HG03060 (cell line): ENCODE measurements around the gene MTG2.

ENCODE experiments used
- ATAC-seq: cut with Tn5 transposase; IDR thresholded peaks from one replicate; pipeline ENCODE4 v1.9.1; 2021; ENCODE audit warnings: low read depth, moderate number of reproducible peaks; ENCODE audit not compliant: unreplicated experiment

Gene MTG2

DNA sequence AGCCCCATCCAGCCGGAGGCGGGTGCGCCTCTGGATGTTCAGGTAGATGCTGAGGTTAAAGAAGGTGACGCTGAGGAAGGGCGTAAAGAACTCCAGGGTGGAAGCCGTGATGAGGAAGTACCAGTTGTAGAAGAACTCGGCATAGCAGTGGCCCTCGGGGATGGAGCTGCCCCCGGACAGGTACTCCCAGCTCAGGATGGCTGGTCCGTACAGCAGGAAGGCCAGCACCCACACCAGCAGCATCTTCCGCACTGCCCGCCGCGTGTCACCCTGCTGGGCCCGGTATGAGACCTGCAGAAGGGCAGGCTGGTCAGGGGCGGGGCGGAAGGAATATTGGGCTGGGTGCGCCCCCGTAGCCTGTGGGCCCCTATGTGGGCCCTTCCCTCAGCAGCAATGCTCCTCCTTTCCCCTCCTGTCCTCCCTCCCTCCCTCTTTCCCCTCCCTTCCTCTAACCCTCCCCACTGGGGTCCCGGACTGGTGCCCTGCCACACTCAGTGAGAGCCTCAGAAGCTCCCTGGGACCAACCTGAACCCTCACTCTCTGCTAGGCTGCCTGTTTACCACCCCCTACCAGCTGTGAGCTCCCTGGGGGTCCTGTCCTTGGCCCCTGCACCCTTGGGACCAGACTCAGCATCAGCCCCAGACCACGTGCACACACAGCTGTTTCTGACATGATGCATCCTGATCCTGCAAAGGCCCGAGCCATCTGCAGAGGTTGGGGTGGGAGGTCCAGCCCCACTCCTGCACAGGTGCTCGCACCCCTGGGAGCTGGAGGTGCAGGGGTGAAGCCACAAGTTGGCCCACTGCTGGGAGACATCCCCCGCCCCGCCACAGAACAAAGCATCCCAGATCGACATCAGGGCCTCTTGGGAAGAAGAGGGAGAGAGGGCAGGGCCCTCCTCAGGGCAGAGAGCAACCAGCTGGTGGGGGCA is 34.1 kb downstream of the MTG2 start:
- no peak for ATAC-seq

GRCh38 chr20:62217913-62218773 is 35.3 kb downstream of the MTG2 start:
- ATAC-seq, result no peak

DNA sequence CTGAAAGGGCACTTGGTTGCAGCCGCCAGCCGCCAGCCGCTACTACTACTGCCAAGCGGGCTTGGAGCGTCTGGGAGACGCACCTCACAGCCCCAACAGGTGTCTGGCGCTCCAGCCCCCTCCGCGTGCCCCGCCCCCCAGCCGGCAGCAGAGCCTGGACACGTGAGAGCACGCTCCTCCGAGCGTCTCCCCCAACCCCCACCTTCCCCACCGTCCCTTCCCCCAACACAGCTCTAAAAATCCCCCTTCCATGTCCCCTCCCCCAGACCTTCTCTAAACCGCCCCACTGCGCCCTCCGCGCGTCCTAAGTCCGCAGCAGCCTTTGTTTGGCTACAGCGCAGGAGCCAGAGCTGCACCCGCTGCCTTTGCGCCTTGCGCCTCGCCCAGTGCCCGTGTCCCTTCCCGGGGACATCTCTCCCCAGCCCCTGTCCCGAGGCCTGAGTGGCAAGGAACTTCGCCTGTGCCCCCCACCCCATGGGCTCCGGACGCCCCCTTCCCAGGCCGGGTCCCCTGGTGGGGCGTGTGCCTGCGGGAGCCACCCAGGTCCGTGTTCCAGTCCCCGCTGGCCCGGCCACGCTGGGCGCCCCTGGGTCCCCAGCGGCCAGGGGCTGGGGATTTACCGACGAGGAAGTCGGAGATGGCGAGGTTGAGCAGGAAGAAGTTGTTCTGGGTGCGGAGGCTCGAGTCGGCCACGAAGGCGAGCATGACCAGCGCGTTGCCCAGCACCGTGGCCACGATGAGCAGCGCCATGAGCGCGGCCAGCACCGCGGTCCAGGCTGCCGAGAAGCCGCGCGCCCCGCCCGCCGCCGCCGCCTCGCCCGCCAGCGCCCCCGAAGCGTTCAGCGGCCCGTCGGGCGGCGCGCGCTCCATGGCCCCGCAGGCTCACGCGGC is 36.5 kb downstream of the MTG2 start:
- no peak for ATAC-seq

GRCh38 chr20:62219992-62220665 is 37.3 kb downstream of the MTG2 start, which contains the start of gene HRH3:
HRH3 (minus strand) TSS chr20:62220278; CDS start chr20:62219970, 308 bp downstream.
- ATAC-seq, result no peak

DNA sequence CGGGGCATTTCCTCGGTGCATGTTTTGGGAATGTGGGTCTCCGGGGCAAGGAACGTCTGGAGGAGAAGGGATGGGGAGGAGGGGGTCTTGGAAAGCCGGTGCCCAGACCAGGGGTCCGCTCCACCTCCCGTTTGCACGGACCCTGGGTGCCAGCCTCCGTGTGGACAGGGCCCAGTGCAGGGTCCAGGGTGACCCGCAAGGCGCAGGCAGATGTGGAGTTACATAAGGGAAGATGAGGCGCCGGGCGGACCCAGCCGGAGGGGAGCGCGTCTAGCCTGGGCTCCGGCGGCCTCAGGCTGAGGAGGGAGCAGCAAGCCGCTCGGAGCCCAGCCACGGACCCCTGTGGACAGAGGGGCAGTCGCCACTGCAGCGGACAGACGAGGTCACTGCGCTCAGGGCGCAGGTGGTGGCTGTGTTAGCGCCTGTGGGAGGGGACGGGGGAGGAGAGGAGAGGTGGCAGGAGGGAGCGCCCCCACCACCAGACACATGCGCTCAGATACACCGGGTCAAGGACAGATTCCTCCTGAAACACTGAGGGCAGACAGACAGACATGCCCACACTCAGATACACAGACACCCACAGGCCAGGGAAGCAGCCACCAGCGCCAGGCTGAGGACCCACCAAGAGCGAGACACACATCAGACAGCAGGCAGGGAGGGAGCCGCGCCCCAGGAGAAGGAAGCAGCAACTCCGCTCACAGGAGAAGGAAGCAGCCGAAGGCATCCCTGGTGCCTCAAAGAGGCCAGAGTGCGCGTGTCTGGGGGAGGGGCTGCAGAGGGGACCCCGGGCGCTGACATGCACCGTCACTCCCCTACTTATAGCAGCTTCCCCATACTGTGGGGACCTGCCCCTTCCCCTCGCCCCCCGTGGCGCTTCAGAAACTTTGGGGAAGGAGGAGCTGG is 38.1 kb downstream of the MTG2 start:
- ATAC-seq, result no peak

DNA sequence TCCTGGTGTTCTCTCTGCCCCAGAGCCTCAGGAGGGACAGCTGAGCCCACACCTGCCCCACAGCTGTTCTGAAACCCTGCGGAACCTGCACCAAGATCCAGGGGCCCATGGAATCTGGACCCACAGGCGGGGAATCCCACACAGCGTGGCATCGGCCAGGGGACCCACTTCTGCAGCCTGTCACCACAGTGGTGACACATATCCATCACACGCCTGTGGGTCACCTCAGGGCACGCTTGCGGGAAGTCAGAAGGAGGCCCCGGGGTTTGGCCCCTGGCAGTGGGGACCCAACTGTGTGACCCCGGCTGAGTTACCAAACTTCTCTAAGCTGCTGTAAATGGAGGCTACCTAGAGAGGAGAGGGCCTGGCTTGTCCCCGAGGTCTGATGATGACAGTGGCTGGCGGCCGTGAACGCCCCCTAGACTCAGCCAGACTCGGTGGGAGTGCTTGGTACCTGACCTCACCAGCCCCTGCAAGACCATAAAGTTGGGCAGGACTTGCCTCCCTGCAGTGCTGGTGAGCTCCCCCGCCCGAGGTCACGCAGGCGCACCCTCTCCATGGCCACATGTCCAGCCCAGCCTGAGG is 39.5 kb downstream of the MTG2 start:
- no peak for ATAC-seq

DNA sequence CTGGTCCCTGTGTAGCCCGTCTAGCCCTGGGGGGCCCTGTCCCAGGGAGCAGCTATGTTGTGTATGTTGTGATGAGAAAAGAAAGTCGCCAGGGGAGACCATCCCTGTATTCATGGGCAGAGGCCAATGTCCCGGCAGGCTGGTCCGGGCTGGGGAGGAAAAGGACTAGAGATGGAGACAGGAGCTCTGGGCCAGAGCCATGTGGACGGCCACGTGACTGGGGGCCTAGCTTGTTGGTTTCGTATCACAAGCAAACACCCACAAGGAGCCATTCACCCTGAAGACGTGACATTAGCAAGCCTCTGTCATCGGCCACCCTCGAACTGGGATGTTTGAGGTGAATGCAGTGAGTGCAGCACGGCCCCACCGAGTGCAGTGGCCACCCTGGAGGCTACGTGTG is 40.1 kb downstream of the MTG2 start:
- no peak for ATAC-seq

DNA sequence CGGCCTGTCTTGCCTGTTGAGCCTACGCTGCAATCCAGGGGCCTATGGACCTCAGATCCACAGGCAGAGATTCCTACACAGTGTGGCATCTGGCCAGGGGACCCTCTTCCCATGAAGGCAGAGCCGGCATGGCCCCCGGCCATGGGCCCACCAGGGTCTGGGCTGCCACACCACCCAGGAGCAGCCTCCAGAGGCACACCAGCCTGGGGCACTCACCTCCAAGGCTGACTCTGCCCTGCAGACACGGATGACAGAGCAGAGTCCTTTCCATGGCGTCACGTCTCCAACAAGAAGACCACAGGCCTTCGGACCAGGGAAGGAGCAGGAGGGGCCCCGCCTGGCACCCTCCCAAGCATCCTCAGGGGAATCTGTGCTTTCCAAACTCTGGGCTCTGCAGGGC is 40.7 kb downstream of the MTG2 start:
- no peak for ATAC-seq

DNA sequence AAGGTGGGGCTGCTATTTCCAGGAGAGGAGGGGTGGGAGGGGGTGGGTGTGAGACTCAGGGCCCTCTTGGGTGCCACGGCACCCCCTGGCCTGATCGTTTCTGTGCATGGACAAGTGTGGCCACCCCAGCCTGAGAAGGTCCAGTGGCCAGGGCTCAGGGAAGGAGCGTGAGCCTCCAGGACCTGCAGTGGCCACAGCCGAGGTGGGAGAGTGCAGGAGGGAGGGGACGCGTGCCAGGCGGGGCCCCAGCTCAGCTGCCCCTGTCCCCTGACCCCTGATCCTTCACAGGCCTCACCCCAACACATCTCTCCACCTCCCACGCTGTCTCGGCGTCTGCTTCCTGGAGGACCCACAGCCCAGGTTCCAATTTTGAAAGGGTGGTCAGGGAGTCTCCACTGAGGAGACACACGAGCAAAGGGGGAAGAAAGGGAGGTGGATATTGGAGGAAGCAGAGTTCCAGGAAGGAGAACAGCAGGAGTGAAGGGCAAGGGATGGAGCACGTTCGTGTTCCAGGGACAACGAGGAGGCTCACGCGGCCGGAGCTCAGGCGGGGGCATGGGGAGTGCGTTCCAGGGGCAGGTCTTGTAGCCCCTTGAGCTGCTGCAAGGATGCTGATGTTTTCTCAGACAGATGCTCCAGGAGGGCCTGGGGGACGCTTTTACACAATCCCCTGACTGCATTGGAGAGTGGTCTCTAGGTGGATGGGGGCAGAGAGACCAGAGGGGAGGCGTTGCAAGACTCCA is 41.5 kb downstream of the MTG2 start:
- no peak for ATAC-seq

DNA sequence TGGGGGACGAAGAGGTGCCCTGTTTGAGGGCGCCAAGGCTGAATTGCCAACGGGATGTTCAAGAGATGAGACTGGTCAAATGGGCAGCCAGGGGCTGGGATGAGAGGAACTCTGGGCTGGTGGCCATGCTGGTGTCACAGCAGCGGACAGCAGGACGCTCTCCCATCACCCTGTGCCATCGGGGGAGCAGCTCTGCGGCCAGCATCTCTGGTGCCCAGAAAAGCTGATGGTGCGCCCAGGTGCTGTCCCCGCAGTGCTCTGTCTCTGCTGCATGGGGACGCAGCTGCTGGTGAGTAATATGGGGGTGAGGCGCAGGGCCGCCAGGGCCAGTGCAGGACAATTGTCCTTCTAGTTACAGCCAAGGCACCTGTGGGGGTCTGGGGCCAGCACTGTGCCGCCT is 42.2 kb downstream of the MTG2 start:
- ATAC-seq, result no peak

DNA sequence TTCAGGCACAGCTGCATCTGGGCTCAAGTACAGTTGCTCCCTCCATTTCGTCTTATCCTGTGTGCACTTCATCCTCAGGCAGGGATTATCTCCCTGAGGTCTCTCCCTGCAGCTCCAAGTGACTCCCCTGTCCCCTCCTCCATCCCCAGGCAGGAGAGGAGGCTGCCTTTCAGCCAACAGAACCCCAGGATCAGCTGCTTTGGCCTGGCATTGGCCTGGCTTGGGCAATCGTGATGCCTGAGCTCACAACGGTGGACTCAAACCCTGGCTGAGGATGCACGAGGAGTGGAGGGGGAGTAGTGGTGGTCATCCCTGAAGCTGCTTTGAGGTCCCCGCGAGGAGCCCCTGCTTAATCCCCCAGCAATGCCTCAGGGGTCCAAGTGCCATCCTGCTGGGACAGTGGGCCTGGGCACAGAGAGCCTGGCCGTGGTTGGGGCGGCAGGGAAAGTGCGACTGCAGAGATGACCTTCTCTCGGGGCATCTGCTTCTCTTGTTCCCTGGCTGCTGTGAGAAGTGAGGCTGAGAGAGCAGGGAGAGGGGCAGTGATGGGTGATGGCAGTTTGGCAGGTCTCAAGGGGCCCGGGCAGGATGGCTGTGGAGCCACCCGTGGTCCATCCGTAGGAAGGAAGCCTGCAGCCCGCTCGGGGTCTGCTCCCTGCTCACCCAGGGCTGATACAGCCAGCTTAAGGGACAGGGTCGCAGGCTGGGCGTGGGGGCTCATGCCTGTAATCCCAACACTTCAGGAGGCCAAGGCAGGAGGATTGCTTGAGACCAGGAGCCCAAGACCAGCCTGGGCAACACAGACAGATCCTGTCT is 43.2 kb downstream of the MTG2 start:
- no peak for ATAC-seq

DNA sequence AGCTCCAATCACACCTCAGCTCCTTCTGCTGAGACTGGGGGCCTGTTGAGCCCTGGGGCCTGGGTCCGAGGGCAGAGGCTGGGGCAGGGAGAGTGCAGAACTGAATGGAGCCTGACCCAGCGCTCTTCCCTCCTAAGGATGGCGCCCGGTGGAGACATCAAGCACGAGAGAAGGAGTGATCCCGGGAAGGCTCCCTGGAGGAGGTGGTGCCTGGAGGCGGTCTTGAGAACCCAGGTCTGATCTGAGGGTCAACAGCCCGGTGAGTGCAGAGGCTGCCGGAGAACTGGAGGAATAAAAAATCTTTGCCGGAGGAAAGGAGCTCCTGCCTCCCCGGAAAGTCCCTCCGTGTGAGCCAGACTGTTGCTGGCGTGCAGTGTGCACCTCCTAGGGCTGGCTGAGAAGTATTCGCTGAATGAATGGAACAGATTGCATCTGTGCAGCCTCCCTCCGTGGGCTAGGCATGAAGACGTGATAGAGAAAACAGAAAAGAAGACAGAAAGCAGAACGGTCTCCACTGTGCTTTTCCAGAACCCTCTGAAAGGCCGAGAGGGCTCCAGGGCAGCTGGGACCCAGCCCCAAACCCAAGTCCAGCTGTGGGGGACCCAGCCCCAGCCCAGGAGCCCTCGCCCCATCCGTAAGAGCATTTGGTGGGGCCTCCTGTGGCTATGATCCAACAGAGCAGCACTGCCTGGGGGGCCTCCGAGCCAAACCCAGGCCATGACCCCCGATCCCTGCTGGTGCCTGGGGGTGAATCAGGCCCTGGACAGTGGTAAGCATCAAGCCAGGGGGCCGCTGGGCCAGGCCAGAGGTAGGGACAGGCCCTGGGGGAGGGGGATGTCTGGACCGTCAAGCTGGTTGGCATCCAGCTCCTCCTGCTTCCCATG is 44.1 kb downstream of the MTG2 start:
- ATAC-seq, result no peak

DNA sequence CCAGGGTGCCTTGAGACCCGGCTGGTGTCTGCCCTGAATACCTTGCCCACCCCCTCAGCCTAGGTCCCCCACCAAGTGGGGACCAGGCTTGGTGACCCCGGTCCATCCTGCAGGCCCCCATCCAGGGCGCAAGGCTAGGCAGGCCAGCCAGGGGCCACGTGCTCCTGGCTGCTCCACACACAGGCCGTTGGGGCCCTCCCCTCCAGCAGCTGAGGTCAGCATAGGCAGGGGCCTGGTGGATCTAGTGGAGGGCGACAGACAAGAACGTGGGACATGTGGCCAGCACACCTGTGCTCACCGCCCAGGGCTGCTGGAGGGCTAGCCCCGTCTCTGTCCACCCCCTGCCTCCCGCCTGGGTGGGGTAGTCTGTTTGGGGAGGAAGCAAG is 44.8 kb downstream of the MTG2 start:
- ATAC-seq, result no peak

DNA sequence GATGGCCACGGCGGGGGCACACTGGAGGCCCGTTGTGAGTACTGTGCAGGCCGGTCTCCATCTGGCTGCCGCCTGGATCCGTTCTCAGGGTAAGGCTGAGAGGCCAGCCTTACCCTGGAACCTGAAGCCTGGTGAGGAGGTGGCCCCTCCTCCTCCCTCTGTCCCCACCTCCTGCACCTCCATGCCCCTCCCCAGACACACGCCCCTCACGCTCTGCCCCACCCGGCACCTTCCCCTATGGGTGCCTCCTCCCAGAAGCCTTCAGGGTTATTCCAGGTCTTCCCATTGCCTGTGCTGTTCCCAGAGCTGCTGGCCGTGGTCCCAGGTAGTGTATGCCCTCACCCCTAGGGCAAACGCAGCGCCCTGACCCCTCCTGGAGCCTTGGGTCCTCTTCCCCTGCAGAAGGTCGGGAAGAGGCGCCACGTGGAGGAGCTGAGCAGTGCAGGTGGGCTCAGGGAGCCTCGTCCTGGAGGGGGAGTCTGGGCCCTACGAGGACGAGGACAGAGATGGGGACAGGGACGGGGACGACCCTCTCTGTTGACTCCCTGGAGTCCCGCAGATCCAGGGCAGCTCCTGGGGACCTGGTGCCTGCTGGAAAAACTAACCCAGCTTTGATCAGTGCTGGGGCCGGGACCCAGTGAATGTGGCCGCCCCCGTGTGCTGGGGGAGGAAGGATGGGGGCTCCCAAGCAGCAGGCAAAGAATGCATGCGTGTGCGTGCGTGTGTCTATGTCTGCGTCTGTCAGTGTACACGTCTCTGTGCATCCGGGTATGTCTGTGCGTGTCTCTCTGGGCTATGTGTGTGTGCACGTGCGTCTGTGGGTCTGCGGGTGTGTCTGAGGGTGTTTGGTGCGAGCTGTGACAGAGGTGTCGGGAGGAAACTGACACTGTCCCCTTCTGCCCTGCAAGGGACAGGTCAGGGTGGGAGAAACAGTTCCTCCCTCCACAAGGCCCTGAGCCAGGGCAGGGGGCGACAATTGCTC is 45.4 kb downstream of the MTG2 start:
- ATAC-seq, result no peak

- ATAC-seq, result no peak
Observed at GRCh38 chr20:62228982-62229545, 46.2 kb downstream of the MTG2 start.
